HG03135 (cell line): ENCODE results near the gene ZNF536.

Source experiments
- ATAC-seq: cut with Tn5 transposase; IDR thresholded peaks from one replicate; pipeline ENCODE4 v1.9.1; 2021; ENCODE audit warnings: mild to moderate bottlenecking, moderate library complexity; ENCODE audit not compliant: unreplicated experiment

ZNF536 gene

GRCh38 chr19:30361721-30362120, 10.5 kb upstream of the ZNF536 start:
- no peak for ATAC-seq

GRCh38 chr19:30362156-30362754, 9.9 kb upstream of the ZNF536 start:
- ATAC-seq, result no peak

DNA sequence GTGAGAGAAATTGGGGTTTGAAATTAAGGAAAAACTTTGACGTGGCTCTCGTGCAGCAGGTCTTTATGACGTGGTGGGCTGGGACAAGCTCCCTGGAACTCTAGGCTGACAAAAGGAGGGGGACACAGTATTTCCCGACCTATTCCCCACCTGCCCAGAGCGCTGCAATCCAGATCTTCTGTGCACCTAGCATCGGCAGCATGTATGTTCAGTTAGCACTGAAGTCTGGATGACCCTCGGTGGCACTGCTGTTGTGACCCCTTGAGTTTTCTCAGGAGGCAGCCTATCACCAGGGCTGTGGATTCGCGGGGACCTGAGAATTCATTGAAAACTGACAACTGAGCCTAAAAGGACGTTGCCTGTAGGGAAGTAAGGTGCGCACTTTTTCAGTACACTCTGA, 9.1 kb upstream of the ZNF536 start:
- ATAC-seq, result no peak

DNA sequence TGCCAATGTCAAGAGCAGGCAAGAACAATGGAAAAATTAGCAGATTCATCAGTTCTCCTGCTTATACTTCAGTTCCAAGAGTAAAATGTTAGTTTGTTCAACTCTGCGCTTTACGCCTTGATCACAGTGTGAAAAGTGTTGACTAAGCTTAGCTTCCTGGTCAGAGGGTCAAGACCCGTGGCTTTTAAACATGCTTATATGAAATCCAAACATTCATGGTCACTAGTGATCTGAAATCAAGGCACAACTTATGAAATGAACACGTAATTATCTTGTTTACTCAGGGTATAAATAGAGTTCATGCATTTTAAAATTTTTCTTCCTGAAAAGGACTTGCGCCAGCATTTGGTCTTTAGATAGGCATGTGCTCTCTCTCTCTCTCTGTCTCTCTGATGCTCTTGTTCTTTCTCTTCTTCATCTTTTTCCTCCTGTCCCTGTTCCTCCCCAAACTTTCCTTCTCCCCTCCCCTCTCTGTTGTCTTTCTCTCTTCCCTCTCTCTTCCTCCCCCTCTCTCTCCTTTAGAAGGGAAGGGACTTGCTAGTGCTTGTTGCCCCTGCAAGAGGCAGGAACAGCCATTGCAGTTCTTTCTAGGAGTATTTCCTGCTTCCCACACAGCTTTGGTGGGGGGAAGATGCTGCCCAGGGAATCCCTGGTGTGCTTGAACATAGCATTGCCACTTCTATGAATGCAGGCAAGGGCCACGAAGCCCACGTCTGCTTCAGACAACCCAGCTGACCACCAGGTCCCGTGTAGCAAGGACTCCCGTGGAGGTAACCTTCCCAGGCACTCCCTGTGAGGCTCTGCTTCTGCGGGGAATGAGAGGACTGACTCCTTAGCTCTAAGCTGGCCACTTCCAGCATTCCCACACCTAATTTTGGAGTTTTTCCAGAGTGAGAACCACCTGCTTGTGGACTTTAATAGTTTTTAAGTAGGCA, 7.1 kb upstream of the ZNF536 start:
- ATAC-seq, result no peak

- no peak for ATAC-seq
These were observed 5.9 kb upstream of the ZNF536 start for GRCh38 chr19:30366282-30366681.

GRCh38 chr19:30367006-30367405, 5.2 kb upstream of the ZNF536 start:
- no peak for ATAC-seq

DNA sequence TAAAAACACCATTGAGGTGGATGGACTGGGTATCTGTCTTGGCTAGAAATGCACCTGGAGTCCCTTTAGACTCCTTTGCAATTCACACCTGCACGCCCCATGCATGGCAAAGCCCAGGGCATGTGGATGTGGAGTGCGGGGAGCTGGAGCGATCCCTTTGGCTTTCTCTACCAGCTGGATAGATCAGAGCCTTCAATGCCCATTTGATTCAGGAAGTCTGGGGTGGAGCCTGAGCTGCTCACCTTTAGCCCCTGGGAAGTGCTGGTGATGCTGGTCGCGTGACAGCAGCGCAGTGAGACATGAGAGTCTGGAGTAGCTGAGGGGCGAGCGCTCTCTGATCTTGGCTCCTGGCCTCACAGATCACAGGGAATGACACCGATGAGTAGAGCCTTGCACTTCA, 4.8 kb upstream of the ZNF536 start:
- no peak for ATAC-seq

DNA sequence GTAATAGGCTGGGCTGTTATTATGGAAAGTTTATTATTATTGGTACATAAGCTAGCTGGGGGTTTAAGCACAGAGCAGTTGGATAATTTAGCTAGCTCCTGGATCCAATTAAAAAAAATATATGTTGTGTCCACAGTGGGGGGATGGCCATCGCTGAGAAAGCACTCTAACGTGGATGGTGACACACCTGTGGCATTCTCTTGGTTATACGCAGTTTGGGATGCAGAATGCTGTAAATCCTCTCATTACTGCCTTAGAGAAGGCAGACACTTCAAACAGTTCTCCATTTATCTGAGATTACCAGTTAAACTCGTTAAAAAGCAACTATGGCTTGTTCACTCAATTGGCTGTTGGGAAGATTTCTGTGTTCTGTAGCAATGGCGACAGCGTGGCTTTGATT, 2.4 kb upstream of the ZNF536 start:
- ATAC-seq, result no peak

DNA sequence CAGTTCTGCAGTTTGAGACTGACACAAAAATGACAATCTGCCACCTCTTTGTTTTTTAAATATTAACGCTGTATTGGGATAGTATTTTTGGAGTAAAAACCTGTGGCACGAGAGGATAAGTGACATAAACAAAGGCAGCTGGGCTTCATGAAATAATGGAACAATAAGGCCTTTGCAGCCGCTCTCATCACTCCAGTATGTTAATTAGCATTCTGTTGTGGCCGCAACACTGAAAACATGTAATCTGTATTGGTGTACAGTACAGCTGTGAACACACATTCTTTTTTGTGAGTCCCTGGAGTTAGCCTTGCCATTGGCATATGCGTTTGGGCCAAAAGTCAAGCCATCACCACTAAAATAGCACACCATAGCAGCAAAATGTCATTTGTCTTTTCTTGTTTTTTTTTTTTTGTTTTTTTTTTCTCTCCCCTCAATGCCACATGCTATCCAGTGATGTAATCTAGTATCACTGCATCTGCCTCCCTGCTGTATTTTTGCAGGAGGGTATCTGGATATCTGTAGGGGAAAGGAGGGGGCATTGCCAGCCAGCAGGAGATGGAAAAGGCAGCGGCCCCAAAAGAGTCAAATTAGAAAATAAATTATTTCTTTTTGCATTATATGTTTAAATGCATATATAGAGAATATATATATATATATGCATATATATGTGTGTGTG, 885 bp upstream of the ZNF536 start:
- no peak for ATAC-seq

GRCh38 chr19:30373593-30373992, 1.4 kb downstream of the ZNF536 start:
- no peak for ATAC-seq

- no peak for ATAC-seq
These were observed 2.3 kb downstream of the ZNF536 start for GRCh38 chr19:30374539-30374864.

DNA sequence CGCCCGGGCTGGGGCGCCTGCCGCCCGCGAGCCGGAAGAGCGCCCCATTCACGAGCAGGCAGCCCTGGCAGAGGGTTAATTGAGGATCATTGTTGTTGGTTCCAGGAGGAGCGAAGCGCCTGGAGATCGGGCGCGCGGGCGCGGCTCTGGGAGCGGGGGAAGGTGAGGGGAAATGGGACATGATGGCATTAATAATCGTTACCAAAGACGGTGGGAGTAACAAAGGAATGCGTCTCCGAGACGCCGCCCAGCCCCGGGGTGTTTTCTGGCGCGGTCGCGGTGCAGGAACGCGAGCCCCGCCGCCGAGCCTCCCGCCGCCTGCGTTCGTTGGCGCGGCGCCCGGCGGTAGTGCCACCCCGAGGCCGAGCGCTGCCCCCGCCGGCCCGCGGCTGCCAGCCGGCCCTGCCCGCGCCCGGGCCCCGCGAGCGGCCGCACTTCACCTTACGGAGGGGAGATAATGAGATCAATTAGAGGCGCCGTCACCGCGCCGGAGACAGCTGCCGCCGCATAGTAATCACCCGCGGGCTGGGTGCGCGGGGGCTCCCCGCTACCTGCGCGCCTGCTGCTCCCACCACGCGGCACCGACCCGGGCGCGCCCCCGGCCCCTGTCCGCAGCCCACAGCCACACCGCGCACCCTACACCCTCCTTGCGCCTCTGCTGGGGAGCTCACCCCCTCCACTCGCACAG, 2.8 kb downstream of the ZNF536 start:
- no peak for ATAC-seq

DNA sequence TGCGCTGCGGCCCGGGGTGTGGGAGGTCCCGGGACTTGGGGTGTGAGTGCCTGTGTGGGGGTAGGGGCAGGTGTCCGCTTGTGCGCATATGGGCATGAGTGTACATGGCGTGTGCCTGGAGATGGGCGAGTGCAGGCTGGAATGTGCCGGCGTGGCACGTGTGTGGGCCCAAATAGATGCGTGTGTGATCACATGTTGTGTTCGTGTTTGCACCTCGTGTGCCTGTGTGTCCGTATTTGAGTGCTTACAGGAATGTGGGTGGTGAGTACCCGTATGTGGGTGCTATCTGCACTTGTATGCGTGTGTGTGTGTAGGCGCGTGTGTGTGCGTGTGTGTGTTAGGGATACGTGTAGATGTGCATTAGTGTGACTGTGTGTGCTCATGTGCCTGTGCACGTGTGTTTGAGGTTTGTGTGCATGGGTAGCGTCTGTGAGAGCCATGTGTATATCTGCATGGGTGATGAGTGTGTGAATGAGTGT, 3.4 kb downstream of the ZNF536 start:
- ATAC-seq, result no peak

- ATAC-seq, result no peak
These were observed 4.1 kb downstream of the ZNF536 start for GRCh38 chr19:30376272-30376671.

DNA sequence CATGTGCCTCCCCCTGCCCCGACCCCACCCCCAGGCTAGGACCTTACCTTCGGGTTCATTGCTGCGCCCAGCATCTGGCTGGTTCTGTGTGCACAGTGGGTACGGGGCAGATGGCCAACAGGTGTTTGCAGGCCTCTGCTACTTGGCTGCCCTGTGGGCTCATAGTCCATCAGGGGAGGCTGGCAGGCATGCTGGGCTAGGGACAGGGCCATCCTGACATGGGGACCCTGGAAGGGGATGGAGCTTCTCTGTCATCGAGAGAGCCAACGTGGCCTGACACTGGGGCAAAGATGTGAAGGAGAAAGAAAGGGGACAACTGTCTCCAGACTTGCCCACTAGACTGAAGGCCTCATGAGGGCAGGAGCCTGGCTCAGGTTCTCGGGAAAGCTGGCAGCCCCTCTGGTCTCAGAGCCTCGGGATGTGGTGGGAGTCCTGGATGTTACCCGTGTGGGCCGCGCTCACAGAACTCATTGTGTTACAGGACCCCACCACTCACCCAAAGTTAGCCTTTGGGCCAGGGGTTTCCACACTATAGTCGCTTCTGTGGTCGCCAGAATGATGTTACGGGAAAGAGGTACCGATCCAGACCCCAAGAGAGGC, 4.7 kb downstream of the ZNF536 start:
- no peak for ATAC-seq

DNA sequence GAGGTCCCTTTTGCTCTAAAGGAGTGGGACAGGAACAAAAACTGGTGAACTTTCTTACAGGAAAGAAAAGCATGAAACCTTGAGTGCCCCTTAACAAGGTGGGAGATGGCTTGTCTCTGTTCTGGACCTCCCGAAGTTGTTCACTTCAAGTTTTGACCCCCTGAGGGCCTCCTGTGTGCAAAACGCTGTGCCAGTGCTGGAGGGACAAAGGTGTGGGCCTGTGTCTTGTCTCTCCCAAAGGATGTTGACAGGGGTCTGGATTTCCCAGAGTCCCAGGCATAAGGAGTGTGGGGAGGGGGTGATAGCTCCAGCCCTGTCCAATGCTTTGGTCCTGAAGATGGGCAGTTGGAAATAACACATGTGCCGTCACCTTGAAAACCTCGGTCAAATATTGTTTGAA, 6.5 kb downstream of the ZNF536 start:
- no peak for ATAC-seq

DNA sequence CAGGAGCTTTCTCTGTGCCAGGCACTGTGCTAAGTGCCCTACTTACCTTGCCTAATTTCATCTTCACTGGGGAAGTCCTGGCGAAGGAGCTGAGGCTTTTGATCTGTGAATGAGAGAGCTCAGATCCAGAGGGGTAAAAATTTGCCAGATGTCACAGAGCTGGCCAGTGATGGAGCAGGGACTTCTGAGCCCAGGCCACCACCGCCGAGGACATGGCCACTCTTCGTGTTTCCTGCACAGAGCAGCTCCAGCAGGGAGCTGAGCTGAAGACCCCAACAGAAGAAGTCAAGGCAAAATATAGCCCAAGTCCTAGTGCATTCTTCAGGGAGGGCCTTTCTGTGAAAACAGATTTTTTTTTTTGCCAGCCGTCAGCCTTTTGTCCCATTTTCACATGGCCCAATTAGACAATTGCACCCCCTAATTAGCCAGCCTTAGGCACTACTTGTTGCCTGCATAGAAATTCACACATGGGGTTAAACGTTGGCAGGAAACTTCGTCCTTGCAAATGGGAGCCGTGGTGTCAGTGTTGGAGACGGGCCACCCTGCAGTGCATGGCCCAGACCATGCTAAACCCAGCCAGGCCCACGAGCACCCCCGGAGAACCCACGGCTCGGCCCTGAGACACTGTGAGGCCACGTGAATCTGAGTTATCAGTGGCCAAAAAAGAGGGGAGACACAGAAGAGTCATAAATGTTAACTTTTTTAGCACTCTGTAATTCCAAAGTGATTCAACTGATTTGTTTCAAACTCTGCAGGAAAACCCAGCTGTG, 7.8 kb downstream of the ZNF536 start:
- no peak for ATAC-seq

GRCh38 chr19:30381366-30381765, 9.2 kb downstream of the ZNF536 start:
- no peak for ATAC-seq

- no peak for ATAC-seq
These were observed 13.0 kb downstream of the ZNF536 start for GRCh38 chr19:30385174-30385573.

GRCh38 chr19:30385666-30386065, 13.5 kb downstream of the ZNF536 start:
- ATAC-seq, result no peak
